HCT116 (cell line): Measurements from ENCODE around the gene GIT2. TPM values are rescaled to one million over a fixed set of nuclear protein-coding genes. Genes with fewer than 3 reads are reported as not detected.

Source experiments
- ATAC-seq: fragments of 200-7000 bp; cut with Tn5 transposase; 2 replicates; pipeline ENCODE4 v1.9.1; 2020; ENCODE audit warnings: mild to moderate bottlenecking, moderate library complexity
- BruUV-seq: library from RNA; stranded (reverse); fragments of 400-500 nt; replicated peaks from 2 replicates; lab custom pipeline; 2021; lab: Mats Ljungman, UMichigan
- CTCF ChIA-PET: fragments of 300-600 bp; sonication (Branson Sonifier 250); formaldehyde crosslinking; loops from one replicate; lab custom pipeline; 2021; ENCODE audit warnings: antibody characterized with exemption; lab: Charles Lee
- POLR2A ChIA-PET: fragments of 300-600, 350-600 bp; sonication (Branson Sonifier 250); formaldehyde crosslinking; loops from one replicate; lab custom pipeline; 2021; ENCODE audit warnings: antibody characterized with exemption; lab: Charles Lee
- RAD21 ChIA-PET, 2 experiments: fragments of 300-600 bp; sonication (Branson Sonifier 250); formaldehyde crosslinking; loops; one replicate each; lab custom pipeline; 2023; ENCODE audit warnings: low total read pairs in 2 of 2; ENCODE audit not compliant: uncharacterized antibody in 2 of 2, unreplicated experiment in 2 of 2, low non-redundant PET in 1 of 2; lab: Charles Lee
- DNase-seq: peaks from one replicate; pipeline ENCODE4 v3.0.0-alpha.2; 2010; ENCODE audit warnings: low read depth, low spot score
- H2AFZ ChIP-seq: fragments of 200-600 bp; shearing (Covaris generic), sonication (generic); 2 replicates; pipeline ENCODE4 v1.6.1; 2017; ENCODE audit warnings: low read depth, mixed run types, mixed read lengths, antibody characterized with exemption, low read length; ENCODE audit not compliant: poor library complexity, severe bottlenecking
- H3K27ac ChIP-seq: 2 replicates; pipeline ENCODE4 v1.5.1; 2012; ENCODE audit warnings: low read depth, low read length
- H3K27me3 ChIP-seq: fragments of 200-600 bp; sonication (generic); 2 replicates; pipeline ENCODE4 v1.6.1; 2016; ENCODE audit warnings: mixed run types, low read length, mixed read lengths; ENCODE audit not compliant: insufficient read depth
- H3K36me3 ChIP-seq, 2 experiments: fragments of 200-500 bp in 1 of 2; fragments of 200-600 bp in 1 of 2; sonication (Bioruptor generic) in 1 of 2; sonication (generic) in 1 of 2; 2 replicates each; pipeline versions ENCODE4 v1.5.1 to v1.6.1; 2014 to 2016; ENCODE audit warnings: low read length in 2 of 2, inconsistent platforms in 1 of 2, mixed read lengths in 1 of 2, mixed run types in 1 of 2; ENCODE audit not compliant: insufficient read depth in 2 of 2, control insufficient read depth in 1 of 2
- H3K4me1 ChIP-seq, 2 experiments: fragments of 200-600 bp in 1 of 2; sonication (generic) in 1 of 2; 2 replicates each; pipeline versions ENCODE4 v1.5.1 to v1.6.1; 2012 to 2017; ENCODE audit warnings: low read length in 2 of 2, inconsistent platforms in 1 of 2, mild to moderate bottlenecking in 1 of 2, mixed read lengths in 1 of 2, mixed run types in 1 of 2, moderate library complexity in 1 of 2; ENCODE audit not compliant: insufficient read depth in 2 of 2, control insufficient read depth in 1 of 2
- H3K4me2 ChIP-seq: fragments of 200-600 bp; sonication (generic); 2 replicates; pipeline ENCODE4 v1.6.1; 2017; ENCODE audit warnings: mixed run types, low read length, mixed read lengths
- H3K4me3 ChIP-seq, 2 experiments: fragments of 200-600 bp in 1 of 2; sonication (generic) in 1 of 2; replicated peaks in 1 of 2; 2 replicates each; pipeline ENCODE4 v1.5.1; 2011 to 2016; ENCODE audit warnings: low read length in 2 of 2, control low read depth in 1 of 2, low read depth in 1 of 2, mild to moderate bottlenecking in 1 of 2, mixed read lengths in 1 of 2, mixed run types in 1 of 2
- H3K79me2 ChIP-seq: fragments of 200-600 bp; sonication (generic); 2 replicates; pipeline ENCODE4 v1.6.1; 2017; ENCODE audit warnings: mild to moderate bottlenecking, mixed run types, low read length, moderate library complexity, mixed read lengths; ENCODE audit not compliant: insufficient read depth
- H3K9ac ChIP-seq: fragments of 200-600 bp; sonication (generic); 2 replicates; pipeline ENCODE4 v1.6.1; 2016; ENCODE audit warnings: low read length, mixed read lengths
- H3K9me2 ChIP-seq: fragments of 200-600 bp; sonication (generic), shearing (Covaris generic); 2 replicates; pipeline ENCODE4 v1.6.1; 2017; ENCODE audit warnings: mixed run types, mild to moderate bottlenecking, moderate library complexity; ENCODE audit not compliant: insufficient read depth
- H3K9me3 ChIP-seq, 2 experiments: fragments of 200-500 bp in 1 of 2; fragments of 200-600 bp in 1 of 2; sonication (Bioruptor generic) in 1 of 2; sonication (generic) in 1 of 2; 2 replicates each; pipeline ENCODE4 v1.6.1; 2014 to 2017; ENCODE audit warnings: low read length in 2 of 2, mixed read lengths in 2 of 2, inconsistent platforms in 1 of 2, low read depth in 1 of 2, mild to moderate bottlenecking in 1 of 2, mixed run types in 1 of 2, moderate library complexity in 1 of 2; ENCODE audit not compliant: control insufficient read depth in 1 of 2, insufficient read depth in 1 of 2
- H4K20me1 ChIP-seq: fragments of 200-600 bp; sonication (generic), shearing (Covaris generic); 2 replicates; pipeline ENCODE4 v1.6.1; 2017; ENCODE audit warnings: mixed run types, mild to moderate bottlenecking, moderate library complexity; ENCODE audit not compliant: insufficient read depth
- CBX3 ChIP-seq: IDR thresholded peaks from 2 replicates; pipeline ENCODE4 v1.6.1; 2012; ENCODE audit warnings: low read depth
- CEBPB ChIP-seq: IDR thresholded peaks from 2 replicates; pipeline ENCODE4 v1.6.1; 2012; ENCODE audit warnings: low read depth
- EGR1 ChIP-seq: IDR thresholded peaks from 2 replicates; pipeline ENCODE4 v1.6.1; 2012; ENCODE audit warnings: low read depth
- ELF1 ChIP-seq: IDR thresholded peaks from 2 replicates; pipeline ENCODE4 v1.6.1; 2012; ENCODE audit warnings: low read depth, borderline replicate concordance
- EZH2 ChIP-seq: fragments of 200-600 bp; sonication (generic); IDR thresholded peaks from 2 replicates; pipeline ENCODE4 v1.6.1; 2017; ENCODE audit warnings: antibody characterized with exemption, mixed run types
- EZH2phosphoT487 ChIP-seq: fragments of 200-600 bp; IDR thresholded peaks from 2 replicates; pipeline ENCODE4 v1.6.1; 2018; ENCODE audit warnings: antibody characterized with exemption, borderline replicate concordance
- FOSL1 ChIP-seq: IDR thresholded peaks from 2 replicates; pipeline ENCODE4 v1.6.1; 2012; ENCODE audit warnings: low read depth
- JUND ChIP-seq: IDR thresholded peaks from 2 replicates; pipeline ENCODE4 v1.6.1; 2012
- POLR2A ChIP-seq: IDR thresholded peaks from 2 replicates; pipeline ENCODE4 v1.7.0; 2011; ENCODE audit warnings: borderline replicate concordance; ENCODE audit not compliant: insufficient read depth, insufficient read length; ENCODE audit errors: extremely low read depth
- SP1 ChIP-seq: IDR thresholded peaks from 2 replicates; pipeline ENCODE4 v1.6.1; 2012; ENCODE audit warnings: low read depth
- SRF ChIP-seq: IDR thresholded peaks from 2 replicates; pipeline ENCODE4 v1.6.1; 2012; ENCODE audit warnings: low read depth
- TCF7L2 ChIP-seq: IDR thresholded peaks from 2 replicates; pipeline ENCODE4 v1.7.0; 2011; ENCODE audit warnings: borderline replicate concordance, inconsistent platforms; ENCODE audit not compliant: insufficient read depth, insufficient read length; ENCODE audit errors: extremely low read depth
- YY1 ChIP-seq: IDR thresholded peaks from 2 replicates; pipeline ENCODE4 v1.6.1; 2011; ENCODE audit warnings: low read length, low read depth, moderate library complexity, mild to moderate bottlenecking; ENCODE audit not compliant: insufficient replicate concordance; ENCODE audit errors: extremely low read depth
- ZFX ChIP-seq: fragments of 450-650 bp; IDR thresholded peaks from 2 replicates; pipeline ENCODE4 v1.6.1; 2017
- ZNF274 ChIP-seq: fragments of 200-500 bp; sonication (Bioruptor generic); IDR thresholded peaks from 2 replicates; pipeline ENCODE4 v1.6.1; 2014; ENCODE audit warnings: mild to moderate bottlenecking, low read depth, low read length, inconsistent platforms
- intact Hi-C: fragments of 100-400 bp; cut with micrococcal nuclease; formaldehyde crosslinking; loops from 2 replicates; pipeline ENCODE4 v1.10.0; 2022
- total RNA-seq: library from RNA; stranded (reverse); gene quantifications from one replicate; pipeline ENCODE4 v1.2.1, GENCODE V29; 2021; ENCODE audit not compliant: unreplicated experiment
- TF ChIP-seq, protein P1 (sequence below): IDR thresholded peaks from 2 replicates; pipeline ENCODE4 v1.6.1; 2012
- TF ChIP-seq, protein P2 (sequence below): IDR thresholded peaks from 2 replicates; pipeline ENCODE4 v1.6.1; 2012; ENCODE audit warnings: low read depth
- TF ChIP-seq, protein P3 (sequence below): IDR thresholded peaks from 2 replicates; pipeline ENCODE4 v1.6.1; 2011; ENCODE audit warnings: mild to moderate bottlenecking, low read length, moderate library complexity; ENCODE audit not compliant: insufficient replicate concordance; ENCODE audit errors: extremely low read depth

GIT2 gene
- total RNA-seq, 1 experiment from 2014 or later = 21.5 TPM

- POLR2A ChIA-PET = no interaction called here
- no peaks in the 10 kb centered on the region for H3K79me2 ChIP-seq
- no TSS peak for BruUV-seq
- CTCF ChIA-PET = no interaction called here
- H3K4me1 ChIP-seq = peaks cover 31 to 47% of the 10 kb centered on the region in 2 experiments
- H3K36me3 ChIP-seq = 0 out of 4 replicates have a peak, but pooled peaks cover 3 to 16% of the 10 kb centered on the region in 2 experiments
- H3K9me3 ChIP-seq = no peaks in the 10 kb centered on the region
- H3K27ac ChIP-seq = no peak overlapping the region
- RAD21 ChIA-PET = no interaction called here
- no peaks in the 10 kb centered on the region for H4K20me1 ChIP-seq
- no peaks in the 10 kb centered on the region for H3K9me2 ChIP-seq
- no peak overlapping the region for H2AFZ ChIP-seq
- TF ChIP-seq SP1 = no peak
- no peak for TF ChIP-seq FOSL1
- TF ChIP-seq EZH2phosphoT487 = no peak
- no peak for TF ChIP-seq YY1
- no peak for TF ChIP-seq EZH2
- no peak for TF ChIP-seq CBX3
- TF ChIP-seq, protein P1, sequence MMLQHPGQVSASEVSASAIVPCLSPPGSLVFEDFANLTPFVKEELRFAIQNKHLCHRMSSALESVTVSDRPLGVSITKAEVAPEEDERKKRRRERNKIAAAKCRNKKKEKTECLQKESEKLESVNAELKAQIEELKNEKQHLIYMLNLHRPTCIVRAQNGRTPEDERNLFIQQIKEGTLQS = no peak
- no peak for TF ChIP-seq TCF7L2
- no peak for TF ChIP-seq POLR2A
- TF ChIP-seq JUND = no peak
- no peak for TF ChIP-seq EGR1
- no peak for TF ChIP-seq CEBPB
- TF ChIP-seq ELF1 = no peak
- TF ChIP-seq ZFX = no peak
- TF ChIP-seq, protein P2, sequence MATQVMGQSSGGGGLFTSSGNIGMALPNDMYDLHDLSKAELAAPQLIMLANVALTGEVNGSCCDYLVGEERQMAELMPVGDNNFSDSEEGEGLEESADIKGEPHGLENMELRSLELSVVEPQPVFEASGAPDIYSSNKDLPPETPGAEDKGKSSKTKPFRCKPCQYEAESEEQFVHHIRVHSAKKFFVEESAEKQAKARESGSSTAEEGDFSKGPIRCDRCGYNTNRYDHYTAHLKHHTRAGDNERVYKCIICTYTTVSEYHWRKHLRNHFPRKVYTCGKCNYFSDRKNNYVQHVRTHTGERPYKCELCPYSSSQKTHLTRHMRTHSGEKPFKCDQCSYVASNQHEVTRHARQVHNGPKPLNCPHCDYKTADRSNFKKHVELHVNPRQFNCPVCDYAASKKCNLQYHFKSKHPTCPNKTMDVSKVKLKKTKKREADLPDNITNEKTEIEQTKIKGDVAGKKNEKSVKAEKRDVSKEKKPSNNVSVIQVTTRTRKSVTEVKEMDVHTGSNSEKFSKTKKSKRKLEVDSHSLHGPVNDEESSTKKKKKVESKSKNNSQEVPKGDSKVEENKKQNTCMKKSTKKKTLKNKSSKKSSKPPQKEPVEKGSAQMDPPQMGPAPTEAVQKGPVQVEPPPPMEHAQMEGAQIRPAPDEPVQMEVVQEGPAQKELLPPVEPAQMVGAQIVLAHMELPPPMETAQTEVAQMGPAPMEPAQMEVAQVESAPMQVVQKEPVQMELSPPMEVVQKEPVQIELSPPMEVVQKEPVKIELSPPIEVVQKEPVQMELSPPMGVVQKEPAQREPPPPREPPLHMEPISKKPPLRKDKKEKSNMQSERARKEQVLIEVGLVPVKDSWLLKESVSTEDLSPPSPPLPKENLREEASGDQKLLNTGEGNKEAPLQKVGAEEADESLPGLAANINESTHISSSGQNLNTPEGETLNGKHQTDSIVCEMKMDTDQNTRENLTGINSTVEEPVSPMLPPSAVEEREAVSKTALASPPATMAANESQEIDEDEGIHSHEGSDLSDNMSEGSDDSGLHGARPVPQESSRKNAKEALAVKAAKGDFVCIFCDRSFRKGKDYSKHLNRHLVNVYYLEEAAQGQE = no peak
- TF ChIP-seq SRF = no peak
- TF ChIP-seq, protein P3, sequence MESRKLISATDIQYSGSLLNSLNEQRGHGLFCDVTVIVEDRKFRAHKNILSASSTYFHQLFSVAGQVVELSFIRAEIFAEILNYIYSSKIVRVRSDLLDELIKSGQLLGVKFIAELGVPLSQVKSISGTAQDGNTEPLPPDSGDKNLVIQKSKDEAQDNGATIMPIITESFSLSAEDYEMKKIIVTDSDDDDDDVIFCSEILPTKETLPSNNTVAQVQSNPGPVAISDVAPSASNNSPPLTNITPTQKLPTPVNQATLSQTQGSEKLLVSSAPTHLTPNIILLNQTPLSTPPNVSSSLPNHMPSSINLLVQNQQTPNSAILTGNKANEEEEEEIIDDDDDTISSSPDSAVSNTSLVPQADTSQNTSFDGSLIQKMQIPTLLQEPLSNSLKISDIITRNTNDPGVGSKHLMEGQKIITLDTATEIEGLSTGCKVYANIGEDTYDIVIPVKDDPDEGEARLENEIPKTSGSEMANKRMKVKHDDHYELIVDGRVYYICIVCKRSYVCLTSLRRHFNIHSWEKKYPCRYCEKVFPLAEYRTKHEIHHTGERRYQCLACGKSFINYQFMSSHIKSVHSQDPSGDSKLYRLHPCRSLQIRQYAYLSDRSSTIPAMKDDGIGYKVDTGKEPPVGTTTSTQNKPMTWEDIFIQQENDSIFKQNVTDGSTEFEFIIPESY = no peak
- TF ChIP-seq ZNF274 = no peak
- intact Hi-C loops = no loop called here
- no peak overlapping the region for H3K9ac ChIP-seq
- DNase-seq (no peak), ATAC-seq (no peak)
- no peak overlapping the region for H3K4me2 ChIP-seq
- no peaks in the 10 kb centered on the region for H3K27me3 ChIP-seq
- H3K4me3 ChIP-seq = no peak overlapping the region
Measured at GRCh38 chr12:109948368-109948767, 47.8 kb downstream of the GIT2 start.
